T-cell (primary cell): ENCODE measurements around the gene ZNF101. TPM values are rescaled to one million over a fixed set of nuclear protein-coding genes. Genes with fewer than 3 reads are reported as not detected.

Source experiments
- ATAC-seq, 4 experiments: fragments of 200-7000 bp in 3 of 4; fragments of 150-1000 bp in 1 of 4; cut with Tn5 transposase; replicated peaks in 1 of 4; 1 replicate in 3 of 4; 2 replicates in 1 of 4; pipeline ENCODE4 v1.10.0; 2021; ENCODE audit warnings: moderate library complexity in 3 of 4, mild to moderate bottlenecking in 2 of 4, moderate number of reproducible peaks in 1 of 4
- CTCF ChIA-PET, 2 donors: fragments of 300-600 bp; sonication (Branson Sonifier 250); formaldehyde crosslinking; loops; one replicate each; lab custom pipeline; 2022; ENCODE audit warnings: antibody characterized with exemption in 2 of 2; lab: Charles Lee
- POLR2A ChIA-PET, 2 donors: fragments of 300-600 bp; sonication (Branson Sonifier 250); formaldehyde crosslinking; loops; one replicate each; lab custom pipeline; 2022; ENCODE audit warnings: antibody characterized with exemption in 2 of 2; lab: Charles Lee
- DNase-seq, 35 experiments: peaks; one replicate each; pipeline versions ENCODE4 v3.0.0 to v3.0.0-alpha.2; 2013 to 2023
- H3K27ac ChIP-seq: one replicate; pipeline ENCODE4 v1.5.1; 2013; ENCODE audit warnings: low read length
- H3K27me3 ChIP-seq, 2 experiments: replicated peaks in 1 of 2; 1 replicate in 1 of 2; 2 replicates in 1 of 2; pipeline versions ENCODE4 v1.6.1 to v1.7.0; 2013; ENCODE audit warnings: low read length in 1 of 2, mixed read lengths in 1 of 2; ENCODE audit not compliant: control insufficient read depth in 2 of 2, insufficient read depth in 2 of 2; ENCODE audit errors: extremely low read depth in 1 of 2
- H3K36me3 ChIP-seq, 2 donors: 1 replicate in 1 of 2; 2 replicates in 1 of 2; pipeline versions ENCODE4 v1.6.1 to v1.7.0; 2013; ENCODE audit warnings: low read length in 1 of 2; ENCODE audit not compliant: control insufficient read depth in 2 of 2, insufficient read depth in 1 of 2; ENCODE audit errors: extremely low read depth in 1 of 2
- H3K4me1 ChIP-seq, 2 experiments: 1 replicate in 1 of 2; 2 replicates in 1 of 2; pipeline versions ENCODE4 v1.6.1 to v1.7.0; 2013; ENCODE audit warnings: low read length in 2 of 2, mixed read lengths in 1 of 2; ENCODE audit not compliant: insufficient read depth in 2 of 2, control insufficient read depth in 1 of 2; ENCODE audit errors: extremely low read depth in 1 of 2
- H3K4me3 ChIP-seq, 2 donors: 1 replicate in 1 of 2; 2 replicates in 1 of 2; pipeline versions ENCODE4 v1.5.1 to v1.7.0; 2013; ENCODE audit warnings: mild to moderate bottlenecking in 2 of 2, low read length in 1 of 2, moderate library complexity in 1 of 2; ENCODE audit not compliant: control insufficient read depth in 1 of 2; ENCODE audit errors: extremely low read depth in 1 of 2
- H3K9me3 ChIP-seq: 2 replicates; pipeline ENCODE4 v1.7.0; 2013
- H3K27ac Mint-ChIP-seq, 2 donors: one replicate each; pipeline ENCODE4 v1.8.0; 2020 to 2021; ENCODE audit warnings: mild to moderate bottlenecking in 2 of 2, mixed read lengths in 2 of 2
- H3K27me3 Mint-ChIP-seq, 2 donors: one replicate each; pipeline ENCODE4 v1.8.0; 2021 to 2022; ENCODE audit warnings: mixed read lengths in 2 of 2
- H3K36me3 Mint-ChIP-seq: one replicate; pipeline ENCODE4 v1.8.0; 2021; ENCODE audit warnings: mixed read lengths
- H3K4me1 Mint-ChIP-seq, 3 donors: one replicate each; pipeline ENCODE4 v1.8.0; 2020 to 2022; ENCODE audit warnings: mixed read lengths in 3 of 3, mild to moderate bottlenecking in 1 of 3
- H3K4me3 Mint-ChIP-seq, 3 donors: one replicate each; pipeline ENCODE4 v1.8.0; 2020 to 2022; ENCODE audit warnings: mild to moderate bottlenecking in 3 of 3, mixed read lengths in 3 of 3, moderate library complexity in 3 of 3
- H3K9me3 Mint-ChIP-seq, 3 donors: one replicate each; pipeline ENCODE4 v1.8.0; 2020 to 2022; ENCODE audit warnings: mixed read lengths in 3 of 3
- whole genome bisulfite sequencing: methylation state at CpG from one replicate; pipeline ENCODE4 v1.1.5; 2013; ENCODE audit warnings: missing lambda C conversion rate; ENCODE audit not compliant: insufficient coverage; 5-methylcytosine and 5-hydroxymethylcytosine counted together
- total RNA-seq, 35 experiments: library from RNA in 6 of 35; stranded (reverse) in 6 of 35; fragments of 120-200 nt in 1 of 35; gene quantifications; one replicate each; pipeline versions ENCODE4 v1.2.1 to v1.2.4 and lab custom pipeline; 2013 to 2026

The ZNF101 gene
- total RNA-seq, 5 donors from 2014 or later (not counting 1 experiment from before 2014, with no cell fraction given) = 66.2 to 180 (median 164) TPM

DNA sequence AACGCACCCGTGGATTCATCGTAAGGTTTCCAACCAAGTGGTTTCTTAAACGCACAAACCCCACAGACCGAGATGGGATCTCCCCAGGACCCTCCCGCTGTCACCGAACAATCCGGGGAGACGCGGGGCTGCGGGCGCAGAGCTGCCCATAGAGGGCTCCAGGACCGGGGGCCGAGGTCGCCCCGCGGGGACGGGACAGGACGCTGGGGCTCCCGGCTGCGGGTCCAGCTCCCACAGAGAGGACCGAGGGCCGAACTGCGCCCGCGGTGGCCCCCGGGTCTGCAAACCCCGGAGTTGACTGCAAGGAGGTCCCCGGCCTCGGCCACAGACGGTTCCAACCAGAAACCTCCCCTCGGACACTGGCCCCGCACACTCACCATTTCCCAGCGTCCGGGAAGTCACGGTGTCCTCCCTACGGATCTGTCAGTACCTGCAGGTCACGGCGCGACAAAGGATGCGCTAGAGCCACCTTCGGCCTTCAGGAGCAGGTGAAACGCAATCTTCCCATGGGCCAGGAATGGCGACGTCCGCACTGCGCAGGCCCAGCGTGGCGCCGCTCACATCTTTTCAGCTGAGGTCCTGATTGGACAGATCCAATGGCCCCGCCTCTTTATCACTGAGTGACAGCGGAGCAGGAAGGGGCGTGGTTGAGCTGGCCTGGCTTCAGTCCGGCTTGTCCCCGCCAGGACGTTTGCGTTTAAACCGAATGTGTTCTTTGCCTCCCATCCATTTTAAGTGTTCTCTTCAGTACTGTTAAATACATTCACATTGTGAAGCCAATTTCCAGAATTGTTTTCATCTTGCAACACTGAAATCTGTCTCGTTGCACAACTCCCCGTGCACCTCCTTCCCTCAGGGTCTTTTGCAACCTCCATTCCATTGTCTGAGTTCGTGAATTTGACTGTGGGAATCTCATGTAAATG, 64.2 kb downstream of the ZNF101 start, which contains the start of gene ZNF14:
TSS of gene ZNF14 (minus strand) at position 534 of the 923 bp plus-strand sequence. CDS start at position 380, 154 bp downstream.
- Mint-ChIP-seq H3K4me1 (peaks cover 27 to 34% (median 27%) of the 10 kb centered on the region in 3 donors), H3K9me3 (peaks cover 0 to 12% (median 7%) of the 10 kb centered on the region in 3 donors), H3K27ac (peak within 1 kb of the TSS; percentile 95 to 97), H3K4me3 (peak within 1 kb of the TSS; percentile 93 to 99 (median 94)), H3K27me3 (no peaks in the 10 kb centered on the region), H3K36me3 (peaks cover 41% of the 10 kb centered on the region)
- H3K4me3 ChIP-seq = peak within 1 kb of the TSS; percentile 88 to 93
- peaks cover 5 to 23% of the 10 kb centered on the region in 2 experiments for H3K4me1 ChIP-seq
- no peaks in the 10 kb centered on the region for H3K9me3 ChIP-seq
- peaks cover 10 to 19% of the 10 kb centered on the region in 2 donors for H3K36me3 ChIP-seq
- peak; percentile 99 to 100 (median 100) for ATAC-seq
- under 1% methylated on average over 58 of the region's 61 CpGs for WGBS
- POLR2A ChIA-PET = interaction anchor here (0.5 to 2.4 kb wide), 8 partner anchors 11 to 347 kb away, joined by 3 to 14 read pairs (median 3); partner anchors contain the start of gene ZNF506 (in 1 of the 2)
- CTCF ChIA-PET = interaction anchor here in 1 of 2 donors (1.1 kb wide), 1 partner anchor 89 kb away, joined by 5 read pairs; the partner anchor contains the start of gene ZNF506
- peak within 1 kb of the TSS; percentile 78 for H3K27ac ChIP-seq
- H3K27me3 ChIP-seq = no peaks in the 10 kb centered on the region
- peak; percentile 79 to 94 (median 88) for DNase-seq

Other genes with a start within 250 kb of the ZNF101 start
- gene TSSK6, start 153.3 kb upstream of the ZNF101 start, total RNA-seq = 10 to 100 TPM in 3 of 5 donors, 1 to 10 TPM in 2; 3.9 to 13.0 (median 11.0) TPM
- 100 to 1,000 TPM; 188 to 235 (median 233) TPM for gene NDUFA13, start 152.6 kb upstream of the ZNF101 start, total RNA-seq
- 10 to 100 TPM in 3 of 5 donors, 1 to 10 TPM in 2; 5.4 to 14.2 (median 12.5) TPM for gene YJEFN3, start 139.9 kb upstream of the ZNF101 start, total RNA-seq
- gene CILP2, start 130.6 kb upstream of the ZNF101 start, total RNA-seq = 1 to 10 TPM in 1 of 5 donors, under 1 TPM in 4; 0.23 to 1.3 (median 0.41) TPM
- gene PBX4, start 50.2 kb upstream of the ZNF101 start, total RNA-seq = 10 to 100 TPM; 40.9 to 48.3 (median 42.7) TPM
- 100 to 1,000 TPM in 1 of 5 donors, 10 to 100 TPM in 4; 78.3 to 106 (median 82.4) TPM for gene LPAR2, start 40.6 kb upstream of the ZNF101 start, total RNA-seq
- 100 to 1,000 TPM in 4 of 5 donors, 10 to 100 TPM in 1; 99.5 to 148 (median 133) TPM for gene GMIP, start 25.2 kb upstream of the ZNF101 start, total RNA-seq
- gene ATP13A1, start 5.2 kb upstream of the ZNF101 start, total RNA-seq = 100 to 1,000 TPM in 3 of 5 donors, 10 to 100 TPM in 2; 80.4 to 170 (median 156) TPM
- gene ZNF14, start 64.3 kb downstream of the ZNF101 start, total RNA-seq = 10 to 100 TPM; 19.4 to 27.7 (median 21.7) TPM
- 10 to 100 TPM; 35.3 to 65.6 (median 58.1) TPM for gene ZNF506, start 152.9 kb downstream of the ZNF101 start, total RNA-seq
- 10 to 100 TPM in 4 of 5 donors, 1 to 10 TPM in 1; 8.4 to 27.9 (median 21.8) TPM for gene ZNF253, start 197.0 kb downstream of the ZNF101 start, total RNA-seq
- gene ZNF93, start 232.1 kb downstream of the ZNF101 start, total RNA-seq = 1 to 10 TPM; 4.5 to 8.1 (median 6.7) TPM